Measurements from ENCODE around the gene PRSS21. TPM values are rescaled to one million over a fixed set of nuclear protein-coding genes. Genes with fewer than 3 reads are reported as not detected.

PRSS21 gene
- polyA plus RNA-seq, 3 donors = 2.1 to 9.0 (median 3.1) TPM

DNA sequence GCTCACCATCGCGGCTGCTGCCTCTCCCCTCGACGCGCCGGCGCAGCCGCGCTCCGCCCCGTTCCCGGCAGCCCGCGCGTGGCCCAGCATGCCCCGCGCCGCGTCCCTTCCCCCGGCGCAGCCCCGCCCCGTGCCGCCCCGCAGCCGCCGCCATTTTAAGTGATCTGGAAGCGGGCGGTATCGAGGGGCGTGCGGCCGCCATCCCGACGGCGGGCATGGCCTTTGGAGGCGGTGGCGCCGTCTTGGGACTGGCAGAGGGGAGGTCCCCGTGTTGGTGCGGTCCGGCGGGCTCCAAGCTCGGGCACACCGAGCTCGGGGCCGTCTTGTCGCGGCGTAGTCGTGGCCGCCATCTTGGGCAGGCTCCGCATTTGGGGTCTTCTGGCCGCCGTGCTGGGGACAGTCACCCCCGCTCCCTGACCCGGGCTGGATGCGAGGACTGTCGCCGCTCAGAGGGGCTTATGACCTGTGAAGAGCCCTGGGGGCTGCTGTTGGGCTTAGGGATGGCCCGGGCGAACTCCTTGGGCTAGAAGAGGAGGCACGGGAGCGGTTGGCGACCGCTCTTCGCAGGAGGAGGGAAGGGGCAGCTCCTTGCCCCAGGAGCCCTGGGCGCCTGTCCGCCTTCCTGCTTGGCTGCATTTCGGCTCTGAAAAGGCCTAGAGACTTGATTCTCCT, 39.7 kb upstream of the PRSS21 start, which contains the start of gene ELOB:
Gene ELOB (minus strand): TSS at position 50 of the 672 bp plus-strand sequence. CDS start 41 bp downstream, at position 9.
- peaks cover 27 to 37% of the 10 kb centered on the region in 2 donors for H3K36me3 Mint-ChIP-seq
- peaks cover 41% of the 10 kb centered on the region for H3K4me1 Mint-ChIP-seq
- WGBS (ENCODE audit: insufficient coverage) = under 1% methylated on average over 70 of the region's 70 CpGs

More for the DNA sequence above, 39.7 kb upstream of the PRSS21 start, which contains the start of gene ELOB:
- Histone ChIP-seq H3K9ac (ENCODE audit: insufficient read depth, low read length, poor library complexity, severe bottlenecking) (peak within 1 kb of the TSS; percentile 100), H3K36me3 (replicated peaks in 1 of 2; ENCODE audit: control insufficient read depth in 1 of 2, insufficient read depth in 2 of 2, low read length in 2 of 2) (peaks cover 19 to 27% of the 10 kb centered on the region in 2 donors), H3K4me1 (ENCODE audit: control insufficient read depth in 1 of 2, insufficient read depth in 2 of 2, low read length in 2 of 2) (peaks cover 32 to 37% of the 10 kb centered on the region in 2 donors), H3K4me2 (replicated peaks; ENCODE audit: extremely low read depth, low read length, poor library complexity, severe bottlenecking) (peak within 1 kb of the TSS; percentile 94), H3K27ac (ENCODE audit: low read depth in 1 of 2, low read length in 2 of 2) (peak within 1 kb of the TSS; percentile 92 to 99), H2AFZ (ENCODE audit: insufficient read depth, low read depth, low read length, poor library complexity, severe bottlenecking) (peak within 1 kb of the TSS; percentile 96), H3K9me3 (replicated peaks in 1 of 2; ENCODE audit: control insufficient read depth in 1 of 2, insufficient read depth in 1 of 2, low read length in 2 of 2) (no peaks in the 10 kb centered on the region), H3K4me3 (replicated peaks in 1 of 3; ENCODE audit: low read depth in 2 of 3, low read length in 3 of 3) (peak within 1 kb of the TSS; percentile 94 to 98 (median 97)), H4K20me1 (ENCODE audit: insufficient read depth, low read length) (peaks cover 42% of the 10 kb centered on the region), H3K27me3 (ENCODE audit: control insufficient read depth in 2 of 2, insufficient read depth in 2 of 2, low read length in 2 of 2) (no peaks in the 10 kb centered on the region), H3K79me2 (ENCODE audit: insufficient read depth, low read length) (peaks cover 41% of the 10 kb centered on the region)
- intact Hi-C loops (cut with micrococcal nuclease) = loop anchor here in 1 of 2 donors (5.0 kb wide), 1 partner anchor 245 kb away; the partner anchor contains the start of genes HCFC1R1, THOC6 and TNFRSF12A
- TF ChIP-seq, protein P1, sequence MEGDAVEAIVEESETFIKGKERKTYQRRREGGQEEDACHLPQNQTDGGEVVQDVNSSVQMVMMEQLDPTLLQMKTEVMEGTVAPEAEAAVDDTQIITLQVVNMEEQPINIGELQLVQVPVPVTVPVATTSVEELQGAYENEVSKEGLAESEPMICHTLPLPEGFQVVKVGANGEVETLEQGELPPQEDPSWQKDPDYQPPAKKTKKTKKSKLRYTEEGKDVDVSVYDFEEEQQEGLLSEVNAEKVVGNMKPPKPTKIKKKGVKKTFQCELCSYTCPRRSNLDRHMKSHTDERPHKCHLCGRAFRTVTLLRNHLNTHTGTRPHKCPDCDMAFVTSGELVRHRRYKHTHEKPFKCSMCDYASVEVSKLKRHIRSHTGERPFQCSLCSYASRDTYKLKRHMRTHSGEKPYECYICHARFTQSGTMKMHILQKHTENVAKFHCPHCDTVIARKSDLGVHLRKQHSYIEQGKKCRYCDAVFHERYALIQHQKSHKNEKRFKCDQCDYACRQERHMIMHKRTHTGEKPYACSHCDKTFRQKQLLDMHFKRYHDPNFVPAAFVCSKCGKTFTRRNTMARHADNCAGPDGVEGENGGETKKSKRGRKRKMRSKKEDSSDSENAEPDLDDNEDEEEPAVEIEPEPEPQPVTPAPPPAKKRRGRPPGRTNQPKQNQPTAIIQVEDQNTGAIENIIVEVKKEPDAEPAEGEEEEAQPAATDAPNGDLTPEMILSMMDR (IDR thresholded peaks at IDR 0.05) = no peak
- Mint-ChIP-seq H3K9me3 (peaks cover 0 to 3% (median 0%) of the 10 kb centered on the region in 7 donors), H3K27ac (peak within 1 kb of the TSS; percentile 93 to 98 (median 96)), H3K4me3 (peak within 1 kb of the TSS; percentile 91 to 97), H3K27me3 (ENCODE audit: low read depth in 3 of 3) (peaks cover 0 to 11% (median 5%) of the 10 kb centered on the region in 3 donors)
- DNase-seq = peak; percentile 67 to 79 (median 76)
